GM12891 (cell line): ENCODE measurements around the gene QPRT.
"Not testable (repeated sequence)": the region's sequence is repeated elsewhere in the genome, so short reads cannot be mapped to it uniquely, and the experiment has no call there.

ENCODE experiments used
- DNase-seq: peaks from one replicate; pipeline ENCODE4 v3.0.0; 2011; ENCODE audit warnings: low spot score; ENCODE audit not compliant: insufficient read length
- FAIRE-seq: peaks from 2 replicates; lab custom pipeline; 2011; peaks lifted over from hg19 to GRCh38; lab: Jason Lieb, UNC
- PAX5 ChIP-seq: IDR thresholded peaks from 2 replicates; pipeline ENCODE4 v1.6.1; 2011; ENCODE audit warnings: low read length, moderate library complexity, mild to moderate bottlenecking; ENCODE audit not compliant: insufficient read depth, severe bottlenecking
- POLR2A ChIP-seq: IDR thresholded peaks from 2 replicates; pipeline ENCODE4 v1.6.1; 2011; ENCODE audit warnings: low read depth, low read length, control low read depth
- POLR2AphosphoS5 ChIP-seq: IDR thresholded peaks from 2 replicates; pipeline ENCODE4 v1.6.1; 2011; ENCODE audit warnings: low read depth, low read length, control low read depth
- POU2F2 ChIP-seq: IDR thresholded peaks from 2 replicates; pipeline ENCODE4 v1.6.1; 2011; ENCODE audit warnings: low read depth, mild to moderate bottlenecking, control low read depth, low read length, moderate library complexity
- SPI1 ChIP-seq: IDR thresholded peaks from 2 replicates; pipeline ENCODE4 v1.6.1; 2011; ENCODE audit warnings: low read depth, low read length, control low read depth
- TAF1 ChIP-seq: IDR thresholded peaks from 2 replicates; pipeline ENCODE4 v1.6.1; 2011; ENCODE audit warnings: low read depth, low read length, control low read depth

The QPRT gene

GRCh38 chr16:29734786-29735185 lies 55.8 kb downstream of the QPRT start:
- DNase-seq, result no peak
- TF ChIP-seq TAF1 (no peak), POLR2AphosphoS5 (no peak), SPI1 (no peak), POU2F2 (no peak), PAX5 (no peak), POLR2A (no peak)
- FAIRE-seq, result no peak

- FAIRE-seq (no peak), DNase-seq (no peak)
- TF ChIP-seq TAF1 (no peak), POLR2A (no peak), POLR2AphosphoS5 (no peak), PAX5 (no peak), SPI1 (no peak), POU2F2 (no peak)
Observed at GRCh38 chr16:29736112-29736511, 57.1 kb downstream of the QPRT start.

GRCh38 chr16:29736764-29737163 lies 57.8 kb downstream of the QPRT start:
- FAIRE-seq, result no peak
- TF ChIP-seq POLR2A (no peak), PAX5 (no peak), TAF1 (no peak)
- DNase-seq, result no peak

GRCh38 chr16:29737713-29738112 lies 58.7 kb downstream of the QPRT start:
- FAIRE-seq (no peak), DNase-seq (no peak)
- no peak for TF ChIP-seq TAF1
- TF ChIP-seq POLR2AphosphoS5, result no peak
- no peak for TF ChIP-seq POU2F2
- TF ChIP-seq SPI1, result no peak
- no peak for TF ChIP-seq POLR2A
- no peak for TF ChIP-seq PAX5

- FAIRE-seq, result peak; percentile 60
- TF ChIP-seq SPI1, result peak; percentile 37
- TF ChIP-seq TAF1, result no peak
- DNase-seq, result peak; percentile 44
Observed at GRCh38 chr16:29738514-29738913, 59.5 kb downstream of the QPRT start.

GRCh38 chr16:29739927-29740629 lies 61.1 kb downstream of the QPRT start:
- FAIRE-seq, result peak; percentile 55
- not testable (repeated sequence) for DNase-seq

- FAIRE-seq, DNase-seq: not testable (repeated sequence)
Observed at GRCh38 chr16:29740630-29741015, 61.6 kb downstream of the QPRT start.

GRCh38 chr16:29742683-29743275 lies 63.8 kb downstream of the QPRT start:
- TF ChIP-seq TAF1 (no peak), POLR2A (no peak), POLR2AphosphoS5 (no peak), SPI1 (no peak), POU2F2 (no peak), PAX5 (no peak)
- no peak for DNase-seq
- FAIRE-seq, result no peak

- DNase-seq (no peak), FAIRE-seq (no peak)
- TF ChIP-seq POLR2A, result no peak
- no peak for TF ChIP-seq PAX5
- no peak for TF ChIP-seq POU2F2
- TF ChIP-seq TAF1, result no peak
- no peak for TF ChIP-seq POLR2AphosphoS5
- TF ChIP-seq SPI1, result no peak
Observed at GRCh38 chr16:29743475-29743826, 64.5 kb downstream of the QPRT start.

- DNase-seq (no peak), FAIRE-seq (no peak)
- no peak for TF ChIP-seq POLR2A
- TF ChIP-seq SPI1, result no peak
- no peak for TF ChIP-seq POU2F2
- no peak for TF ChIP-seq POLR2AphosphoS5
- TF ChIP-seq TAF1, result no peak
Observed at GRCh38 chr16:29743827-29744531, 65.0 kb downstream of the QPRT start.
